Epithelial cell of proximal tubule (primary cell): ENCODE data around the gene PDGFA. TPM values are rescaled to one million over a fixed set of nuclear protein-coding genes. Genes with fewer than 3 reads are reported as not detected.

ENCODE experiments used
- DNase-seq: peaks from one replicate; pipeline ENCODE4 v3.0.0-alpha.2; 2011; ENCODE audit warnings: low read depth
- H3K4me3 ChIP-seq: 2 replicates; pipeline ENCODE4 v1.5.1; 2011; ENCODE audit warnings: low read depth, mild to moderate bottlenecking, low read length
- CTCF ChIP-seq: conservative IDR thresholded peaks from 2 replicates; pipeline ENCODE4 v1.5.1; 2012; ENCODE audit warnings: low read depth, mild to moderate bottlenecking, low read length
- total RNA-seq: library from RNA; depleted of rRNA; stranded (reverse); fragments of >200 nt; gene quantifications from 2 replicates; pipeline ENCODE4 v1.2.3, GENCODE V29; 2015

The PDGFA gene
- total RNA-seq, 1 donor from 2014 or later, result 27.3 TPM

- H3K4me3 ChIP-seq, result no peak overlapping the region
- DNase-seq, result no peak
- no peak for TF ChIP-seq CTCF
These were observed 48.3 kb downstream of the PDGFA start for GRCh38 chr7:471191-471865.

GRCh38 chr7:469563-469961, 50.1 kb downstream of the PDGFA start:
- no peak overlapping the region for H3K4me3 ChIP-seq
- TF ChIP-seq CTCF, result no peak
- no peak for DNase-seq

GRCh38 chr7:468681-469562, 50.7 kb downstream of the PDGFA start:
- no peak overlapping the region for H3K4me3 ChIP-seq
- no peak for TF ChIP-seq CTCF
- DNase-seq, result no peak

- no peak for TF ChIP-seq CTCF
- DNase-seq, result no peak
- H3K4me3 ChIP-seq, result no peak overlapping the region
These were observed 51.6 kb downstream of the PDGFA start for GRCh38 chr7:467856-468545.

- no peak overlapping the region for H3K4me3 ChIP-seq
- TF ChIP-seq CTCF, result no peak
- DNase-seq, result no peak
These were observed 52.2 kb downstream of the PDGFA start for GRCh38 chr7:467393-467828.

- TF ChIP-seq CTCF, result no peak
- no peak overlapping the region for H3K4me3 ChIP-seq
- DNase-seq, result no peak
These were observed 53.0 kb downstream of the PDGFA start for GRCh38 chr7:466465-467191.
